Measurements from ENCODE around the gene SEPTIN10. TPM values are rescaled to one million over a fixed set of nuclear protein-coding genes. Genes with fewer than 3 reads are reported as not detected.

SEPTIN10 gene
- total and polyA plus RNA-seq, 7 donors, result 36.1 to 178 (median 122) TPM

DNA sequence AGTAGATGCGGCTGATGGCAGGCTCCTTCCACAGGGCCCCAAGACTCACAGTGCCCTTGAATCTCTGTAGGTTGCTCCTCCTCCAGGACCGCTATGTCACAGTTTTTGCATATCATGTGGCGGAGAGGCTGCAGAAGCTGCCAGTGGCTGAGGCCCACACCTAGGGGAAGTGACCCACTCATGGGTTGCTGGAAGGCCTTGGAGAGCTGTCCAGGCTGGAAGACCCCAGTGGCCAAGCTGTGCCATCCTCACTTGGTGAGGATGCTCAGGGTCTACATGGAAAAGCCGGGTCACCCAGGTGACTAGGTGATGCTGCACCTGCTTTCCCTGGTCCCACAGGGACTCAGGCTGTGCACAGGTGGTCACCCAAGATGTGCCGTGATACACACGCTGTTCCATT is 90.6 kb downstream of the SEPTIN10 start:
- 77 to 80% methylated on average over 6 of the region's 6 CpGs for WGBS, 2 donors
- no peak overlapping the region for H3K27ac ChIP-seq
- DNase-seq, result peak; percentile 21
- no peaks in the 10 kb centered on the region for H3K4me1 ChIP-seq
- H3K36me3 ChIP-seq, result no peaks in the 10 kb centered on the region
- no peak overlapping the region for H3K4me3 ChIP-seq
- H3K9me3 ChIP-seq, result no peaks in the 10 kb centered on the region
- TF ChIP-seq POLR2A (IDR thresholded peaks at IDR 0.05) (no peak), POLR2AphosphoS5 (IDR thresholded peaks at IDR 0.05) (no peak), EP300 (IDR thresholded peaks at IDR 0.05) (no peak)
- TF ChIP-seq, protein P1, sequence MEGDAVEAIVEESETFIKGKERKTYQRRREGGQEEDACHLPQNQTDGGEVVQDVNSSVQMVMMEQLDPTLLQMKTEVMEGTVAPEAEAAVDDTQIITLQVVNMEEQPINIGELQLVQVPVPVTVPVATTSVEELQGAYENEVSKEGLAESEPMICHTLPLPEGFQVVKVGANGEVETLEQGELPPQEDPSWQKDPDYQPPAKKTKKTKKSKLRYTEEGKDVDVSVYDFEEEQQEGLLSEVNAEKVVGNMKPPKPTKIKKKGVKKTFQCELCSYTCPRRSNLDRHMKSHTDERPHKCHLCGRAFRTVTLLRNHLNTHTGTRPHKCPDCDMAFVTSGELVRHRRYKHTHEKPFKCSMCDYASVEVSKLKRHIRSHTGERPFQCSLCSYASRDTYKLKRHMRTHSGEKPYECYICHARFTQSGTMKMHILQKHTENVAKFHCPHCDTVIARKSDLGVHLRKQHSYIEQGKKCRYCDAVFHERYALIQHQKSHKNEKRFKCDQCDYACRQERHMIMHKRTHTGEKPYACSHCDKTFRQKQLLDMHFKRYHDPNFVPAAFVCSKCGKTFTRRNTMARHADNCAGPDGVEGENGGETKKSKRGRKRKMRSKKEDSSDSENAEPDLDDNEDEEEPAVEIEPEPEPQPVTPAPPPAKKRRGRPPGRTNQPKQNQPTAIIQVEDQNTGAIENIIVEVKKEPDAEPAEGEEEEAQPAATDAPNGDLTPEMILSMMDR (IDR thresholded peaks at IDR 0.05), result no peak
- intact Hi-C loops (cut with DNase I), result no loop called here
- H3K27me3 ChIP-seq, result no peaks in the 10 kb centered on the region

GRCh38 chr2:109522063-109522374 is 91.7 kb downstream of the SEPTIN10 start:
- Histone ChIP-seq H3K36me3 (no peaks in the 10 kb centered on the region), H3K4me1 (no peaks in the 10 kb centered on the region), H3K4me3 (no peak overlapping the region), H3K27ac (no peak overlapping the region), H3K27me3 (no peaks in the 10 kb centered on the region), H3K9me3 (no peaks in the 10 kb centered on the region)
- DNase-seq, result peak; percentile 28
- intact Hi-C loops (cut with DNase I), result no loop called here
- WGBS, 2 donors, result 75 to 87% methylated on average over 7 of the region's 7 CpGs
- TF ChIP-seq POLR2A (IDR thresholded peaks at IDR 0.05) (no peak), EP300 (IDR thresholded peaks at IDR 0.05) (no peak)

GRCh38 chr2:109521233-109522062 is 92.3 kb downstream of the SEPTIN10 start:
- H3K9me3 ChIP-seq, result no peaks in the 10 kb centered on the region
- no peak for TF ChIP-seq EP300 (IDR thresholded peaks at IDR 0.05)
- TF ChIP-seq POLR2AphosphoS5 (IDR thresholded peaks at IDR 0.05), result no peak
- TF ChIP-seq, protein P1 (IDR thresholded peaks at IDR 0.05), result no peak
- TF ChIP-seq POLR2A (IDR thresholded peaks at IDR 0.05), result no peak
- WGBS, 2 donors, result 43 to 76% methylated on average over 20 of the region's 20 CpGs
- no peaks in the 10 kb centered on the region for H3K4me1 ChIP-seq
- no peaks in the 10 kb centered on the region for H3K27me3 ChIP-seq
- DNase-seq, result peak; percentile 42
- H3K27ac ChIP-seq, result no peak overlapping the region
- no peak overlapping the region for H3K4me3 ChIP-seq
- intact Hi-C loops (cut with DNase I), result no loop called here
- no peaks in the 10 kb centered on the region for H3K36me3 ChIP-seq

DNA sequence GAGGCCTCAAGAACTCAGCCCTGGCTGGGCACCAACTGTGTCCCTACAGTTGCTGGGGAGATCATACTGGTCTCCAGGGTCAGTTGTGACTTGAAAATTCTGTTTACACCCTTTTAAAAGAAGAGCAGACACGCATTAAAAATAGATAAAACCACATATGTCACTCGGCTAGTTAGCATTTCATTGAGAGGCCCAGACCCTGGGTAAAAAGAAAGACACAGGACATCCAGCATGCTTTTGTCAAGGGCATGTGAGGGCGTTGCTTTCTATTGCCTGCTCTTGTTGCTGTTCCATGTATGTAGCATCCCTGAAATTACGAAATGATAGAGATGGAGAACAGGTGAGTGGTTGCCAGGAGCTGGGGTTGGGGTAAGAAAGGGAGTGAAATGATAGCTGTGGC is 94.3 kb downstream of the SEPTIN10 start:
- WGBS, 2 donors, result 86 to 89% methylated on average over 4 of the region's 4 CpGs
- no peak for DNase-seq
- Histone ChIP-seq H3K9me3 (no peaks in the 10 kb centered on the region), H3K4me1 (peaks cover 0 to 10% (median 8%) of the 10 kb centered on the region in 4 donors), H3K36me3 (no peaks in the 10 kb centered on the region), H3K4me3 (no peak overlapping the region), H3K27ac (no peak overlapping the region), H3K27me3 (no peaks in the 10 kb centered on the region)
- no peak for TF ChIP-seq POLR2A (IDR thresholded peaks at IDR 0.05)
- no peak for TF ChIP-seq POLR2AphosphoS5 (IDR thresholded peaks at IDR 0.05)
- TF ChIP-seq EP300 (IDR thresholded peaks at IDR 0.05), result no peak
- TF ChIP-seq, protein P1 (IDR thresholded peaks at IDR 0.05), result no peak
- intact Hi-C loops (cut with DNase I), result loop anchor here (10.0 kb wide), 1 partner anchor 665 kb away; no protein-coding TSS in a partner anchor

DNA sequence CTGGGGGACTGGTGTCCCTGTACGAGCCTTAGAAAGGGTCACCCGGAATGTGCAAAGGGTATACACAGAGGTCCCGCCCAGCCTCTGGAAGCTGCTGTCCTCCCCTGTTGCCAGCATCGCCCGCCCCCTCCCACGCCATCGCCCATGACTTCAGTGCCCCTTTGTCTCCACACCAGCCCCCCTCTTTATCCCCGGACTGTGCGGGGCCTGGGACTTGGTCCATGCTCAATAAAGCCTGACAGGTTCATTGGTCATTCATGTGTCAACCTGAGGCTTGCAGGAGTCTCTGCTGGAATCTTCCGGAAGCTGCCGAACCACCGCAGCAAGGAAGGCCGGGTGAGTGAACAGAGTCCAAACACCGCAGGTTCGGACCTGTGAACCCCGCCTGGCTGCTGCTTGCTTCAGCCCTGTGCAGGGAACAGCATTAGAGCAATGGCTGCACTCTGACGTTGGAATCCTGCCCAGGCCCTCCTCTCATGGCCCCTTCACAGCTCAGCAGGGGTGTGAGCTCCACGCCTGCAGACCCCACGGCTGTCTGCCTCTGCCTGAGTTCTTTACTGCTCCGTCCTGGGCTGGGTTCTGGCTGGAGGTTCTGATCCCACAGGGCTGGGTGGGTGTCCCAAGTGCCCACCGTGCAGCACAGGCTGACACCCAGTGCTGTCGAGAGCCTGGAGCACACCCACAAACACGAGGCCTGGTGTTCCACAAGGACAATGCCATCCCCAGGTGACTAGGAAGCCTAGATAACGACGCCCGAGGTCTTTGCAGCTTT is 96.5 kb downstream of the SEPTIN10 start:
- H3K9me3 ChIP-seq, result no peaks in the 10 kb centered on the region
- no peaks in the 10 kb centered on the region for H3K27me3 ChIP-seq
- no peak for TF ChIP-seq EP300 (IDR thresholded peaks at IDR 0.05)
- TF ChIP-seq POLR2AphosphoS5 (IDR thresholded peaks at IDR 0.05), result no peak
- no peak for TF ChIP-seq POLR2A (IDR thresholded peaks at IDR 0.05)
- TF ChIP-seq, protein P1 (IDR thresholded peaks at IDR 0.05), result no peak
- no peaks in the 10 kb centered on the region for H3K36me3 ChIP-seq
- WGBS, 2 donors, result 88 to 90% methylated on average over 26 of the region's 26 CpGs
- intact Hi-C loops (cut with DNase I), result loop anchor here (10.0 kb wide), 1 partner anchor 663 kb away; no protein-coding TSS in a partner anchor
- no peak overlapping the region for H3K4me3 ChIP-seq
- peaks cover 0 to 28% (median 20%) of the 10 kb centered on the region in 4 donors for H3K4me1 ChIP-seq
- no peak for DNase-seq
- no peak overlapping the region for H3K27ac ChIP-seq

Measured in sigmoid colon (tissue), 7 donors.